A549 (cell line): ENCODE measurements around the gene NLRP1. TPM values are rescaled to one million over a fixed set of nuclear protein-coding genes. Genes with fewer than 3 reads are reported as not detected.

Experiments used
- ATAC-seq, 2 experiments: fragments of 200-7000 bp in 1 of 2; fragments of >200 bp in 1 of 2; cut with Nextera tagmentation in 1 of 2; cut with Tn5 transposase in 1 of 2; 3 replicates each; pipeline versions ENCODE4 v1.8.0 to v1.9.1; 2018 to 2020; ENCODE audit warnings: mild to moderate bottlenecking in 1 of 2, moderate library complexity in 1 of 2
- CTCF ChIA-PET: fragments of 300-600 bp; sonication (Branson Sonifier 250); formaldehyde crosslinking; extraction: SDS; loops from one replicate; lab custom pipeline; 2021; ENCODE audit warnings: antibody characterized with exemption, inconsistent platforms; lab: Yijun Ruan, JAX
- POLR2A ChIA-PET: fragments of 350-600 bp; formaldehyde crosslinking; extraction: SDS; loops from one replicate; lab custom pipeline; 2021; ENCODE audit warnings: antibody characterized with exemption, inconsistent platforms; lab: Yijun Ruan, JAX
- DNase-seq, 2 experiments: peaks; one replicate each; pipeline versions ENCODE4 v3.0.0 to v3.0.0-alpha.2; 2011 to 2016; ENCODE audit warnings: low read depth in 1 of 2, low spot score in 1 of 2
- FAIRE-seq: peaks from 2 replicates; lab custom pipeline; 2011; peaks lifted over from hg19 to GRCh38; lab: Jason Lieb, UNC
- H3K27ac ChIP-seq, 2 experiments: fragments of >200 bp; sonication (Bioruptor Twin); formaldehyde crosslinking; 3 replicates each; pipeline ENCODE4 v1.5.1; 2016 to 2017
- H3K4me1 ChIP-seq: fragments of >200 bp; sonication (Bioruptor Twin); formaldehyde crosslinking; 3 replicates; pipeline ENCODE4 v1.6.1; 2016
- H3K4me2 ChIP-seq: fragments of >200 bp; sonication (Bioruptor Twin); formaldehyde crosslinking; 3 replicates; pipeline ENCODE4 v1.6.1; 2016
- H3K4me3 ChIP-seq: fragments of >200 bp; sonication (Bioruptor Twin); formaldehyde crosslinking; 3 replicates; pipeline ENCODE4 v1.5.1; 2016
- H3K9me3 ChIP-seq: fragments of >200 bp; sonication (Bioruptor Twin); formaldehyde crosslinking; 3 replicates; pipeline ENCODE4 v1.6.1; 2016
- ATOH8 ChIP-seq: fragments of 250-450 bp; sonication (Bioruptor Pico); IDR thresholded peaks from 2 replicates; pipeline ENCODE4 v1.5.0; 2020; ENCODE audit warnings: low read depth, mild to moderate bottlenecking, moderate library complexity
- BCL3 ChIP-seq: fragments of >200 bp; sonication (Bioruptor Twin); formaldehyde crosslinking; IDR thresholded peaks from 3 replicates; pipeline ENCODE4 v1.6.1; 2016
- CBX8 ChIP-seq: fragments of 200-600 bp; sonication (generic); IDR thresholded peaks from 2 replicates; pipeline ENCODE4 v1.6.1; 2016
- CEBPB ChIP-seq, 2 experiments: fragments of >200 bp in 1 of 2; sonication (Bioruptor Twin) in 1 of 2; formaldehyde crosslinking in 1 of 2; IDR thresholded peaks; 2 replicates each; pipeline ENCODE4 v1.6.1; 2012 to 2016
- CHD2 ChIP-seq: fragments of 150-350 bp; IDR thresholded peaks from 2 replicates; pipeline ENCODE4 v1.6.1; 2014; ENCODE audit warnings: low read length; ENCODE audit not compliant: partially characterized antibody
- FOXS1 ChIP-seq: fragments of 250-450 bp; sonication (Bioruptor Pico); IDR thresholded peaks from 2 replicates; pipeline ENCODE4 v1.5.0; 2020; ENCODE audit warnings: mild to moderate bottlenecking, moderate library complexity
- HDAC2 ChIP-seq: fragments of 200-600 bp; sonication (generic); IDR thresholded peaks from 2 replicates; pipeline ENCODE4 v1.6.1; 2016
- HES2 ChIP-seq: fragments of >200 bp; sonication (Bioruptor Twin); formaldehyde crosslinking; IDR thresholded peaks from 2 replicates; pipeline ENCODE4 v1.6.1; 2016
- HEYL ChIP-seq: fragments of 250-450 bp; sonication (Bioruptor Pico); IDR thresholded peaks from 2 replicates; pipeline ENCODE4 v1.8.0; 2021; ENCODE audit warnings: mild to moderate bottlenecking, moderate library complexity
- HOXB13 ChIP-seq: fragments of 250-450 bp; sonication (Bioruptor Pico); IDR thresholded peaks from 2 replicates; pipeline ENCODE4 v1.5.0; 2020; ENCODE audit warnings: low read depth, mild to moderate bottlenecking, moderate library complexity
- JUNB ChIP-seq: fragments of >200 bp; sonication (Bioruptor Twin); formaldehyde crosslinking; IDR thresholded peaks from 2 replicates; pipeline ENCODE4 v1.6.1; 2016
- KDM1A ChIP-seq: fragments of 200-600 bp; sonication (generic); IDR thresholded peaks from 2 replicates; pipeline ENCODE4 v1.6.1; 2016; ENCODE audit warnings: low read depth, mild to moderate bottlenecking
- KDM5A ChIP-seq: fragments of 200-600 bp; sonication (generic); IDR thresholded peaks from 2 replicates; pipeline ENCODE4 v1.6.1; 2016; ENCODE audit warnings: antibody characterized with exemption, mild to moderate bottlenecking
- MAZ ChIP-seq: fragments of 150-350 bp; IDR thresholded peaks from 2 replicates; pipeline ENCODE4 v1.6.1; 2014; ENCODE audit warnings: antibody characterized with exemption, low read depth, low read length, borderline replicate concordance
- MYC ChIP-seq: IDR thresholded peaks from 2 replicates; pipeline ENCODE4 v1.6.1; 2012; ENCODE audit warnings: mild to moderate bottlenecking, inconsistent platforms, low read length, improper control_type of control experiment, borderline replicate concordance
- NFE2L2 ChIP-seq: fragments of 150-350 bp; conservative IDR thresholded peaks from 2 replicates; pipeline ENCODE4 v1.6.1; 2014; ENCODE audit warnings: low read length
- NR3C1 ChIP-seq: fragments of >200 bp; sonication (Bioruptor Twin); formaldehyde crosslinking; IDR thresholded peaks from 3 replicates; pipeline ENCODE4 v1.6.1; 2017
- PHF8 ChIP-seq: fragments of 200-600 bp; sonication (generic); IDR thresholded peaks from 2 replicates; pipeline ENCODE4 v1.6.1; 2016; ENCODE audit warnings: low read depth, mild to moderate bottlenecking, antibody characterized with exemption, moderate library complexity, borderline replicate concordance
- POLR2A ChIP-seq: IDR thresholded peaks from 2 replicates; pipeline ENCODE4 v1.6.1; 2012; ENCODE audit warnings: mild to moderate bottlenecking, low read length
- REST ChIP-seq: fragments of 200-600 bp; sonication (generic); IDR thresholded peaks from 2 replicates; pipeline ENCODE4 v1.6.1; 2016; ENCODE audit warnings: antibody characterized with exemption, mild to moderate bottlenecking, moderate library complexity
- RNF2 ChIP-seq: fragments of 200-600 bp; sonication (generic); IDR thresholded peaks from 2 replicates; pipeline ENCODE4 v1.6.1; 2016; ENCODE audit warnings: low read depth, mild to moderate bottlenecking, antibody characterized with exemption, moderate library complexity, borderline replicate concordance
- TP53 ChIP-seq: fragments of 250-450 bp; sonication (Bioruptor Pico); IDR thresholded peaks from 2 replicates; pipeline ENCODE4 v1.5.0; 2021; ENCODE audit warnings: mild to moderate bottlenecking, moderate library complexity
- ZFP36 ChIP-seq: fragments of 450-650 bp; IDR thresholded peaks from 2 replicates; pipeline ENCODE4 v1.6.1; 2014; ENCODE audit warnings: borderline replicate concordance; ENCODE audit not compliant: partially characterized antibody
- ZNF302 ChIP-seq: fragments of 250-450 bp; sonication (Bioruptor Pico); IDR thresholded peaks from 2 replicates; pipeline ENCODE4 v1.9.0; 2021; ENCODE audit warnings: inconsistent platforms, mild to moderate bottlenecking, moderate library complexity
- ZSCAN20 ChIP-seq: fragments of 250-450 bp; sonication (Bioruptor Pico); IDR thresholded peaks from 2 replicates; pipeline ENCODE4 v1.8.0; 2022; ENCODE audit warnings: mild to moderate bottlenecking, moderate library complexity
- WGBS: methylation state at CpG from one replicate; pipeline ENCODE4 v1.1.6; 2017; ENCODE audit errors: missing lambda C conversion rate; 5-methylcytosine and 5-hydroxymethylcytosine counted together
- polyA plus RNA-seq, 4 experiments: library from polyadenylated mRNA; depleted of rRNA in 3 of 4; stranded (reverse); fragments of >200 nt; fragmentation: RNase III in 1 of 4; extraction: RNeasy Plus Mini Kit Qiagen cat#74134 plus additional on column Dnase treatment in 1 of 4; gene quantifications; 2 replicates in 3 of 4; 3 replicates in 1 of 4; pipeline ENCODE4 v1.2.3, GENCODE V29; 2011 to 2017

NLRP1 gene
- polyA plus RNA-seq, 2 of the 4 experiments (the other 2 are of a cell fraction), result 1.1 to 4.4 TPM

- TF ChIP-seq HOXB13 (no peak), BCL3 (no peak), JUNB (no peak), CBX8 (no peak), ZSCAN20 (no peak), REST (no peak), FOXS1 (CRISPR knock-in tag) (no peak), PHF8 (no peak)
- Histone ChIP-seq H3K27ac (no peak overlapping the region), H3K4me1 (peaks cover 7% of the 10 kb centered on the region; the same call in 2 of the 3 replicates), H3K4me3 (no peak overlapping the region), H3K4me2 (no peak overlapping the region), H3K9me3 (peaks cover 7% of the 10 kb centered on the region; the same call in 1 of the 3 replicates)
- DNase-seq (no peak), ATAC-seq (peak in 1 of 2 experiments; percentile 9; a peak in 1 of 6 replicates), FAIRE-seq (no peak)
- 77% methylated on average over 8 of the region's 8 CpGs for WGBS
- ChIA-PET CTCF (interaction anchor here (0.6 to 1.2 kb wide), 3 partner anchors 13 to 63 kb away, joined by 3 read pairs; partner anchors contain the start of gene C1QBP), POLR2A (interaction anchor here (2.6 kb wide), 1 partner anchor 15 kb away, joined by 33 read pairs; the partner anchor contains the start of genes DERL2 and MIS12)
Measured at GRCh38 chr17:5501685-5502084, 82.6 kb downstream of the NLRP1 start.

GRCh38 chr17:5500589-5501391, 83.5 kb downstream of the NLRP1 start:
- H3K9me3 ChIP-seq, result peaks cover 16% of the 10 kb centered on the region
- POLR2A ChIA-PET, result interaction anchor here (1.9 to 2.6 kb wide), 3 partner anchors 10 to 15 kb away, joined by 6 to 33 read pairs (median 6); partner anchors contain the start of genes DERL2 and MIS12
- H3K4me3 ChIP-seq, result peak overlapping the region; percentile 80
- peak overlapping the region; percentile 20 to 79; a peak in 4 of 6 replicates for H3K27ac ChIP-seq
- peaks cover 7% of the 10 kb centered on the region; the same call in 2 of the 3 replicates for H3K4me1 ChIP-seq
- ATAC-seq (peak; percentile 75 to 88), FAIRE-seq (no peak), DNase-seq (peak; percentile 61 to 91)
- TF ChIP-seq HEYL (CRISPR knock-in tag), result no peak
- TF ChIP-seq KDM5A, result no peak
- peak; percentile 37; the same call in 1 of the 2 replicates for TF ChIP-seq KDM1A
- no peak for TF ChIP-seq CEBPB (IDR thresholded peaks at IDR 0.05)
- no peak; the same call in 1 of the 2 replicates for TF ChIP-seq RNF2
- no peak for TF ChIP-seq CHD2
- no peak for TF ChIP-seq ZNF302 (CRISPR knock-in tag)
- TF ChIP-seq POLR2A, result no peak
- TF ChIP-seq PHF8, result peak; percentile 31; the same call in 1 of the 2 replicates
- TF ChIP-seq ZSCAN20, result no peak
- CTCF ChIA-PET, result interaction anchor here (0.6 to 2.1 kb wide), 8 partner anchors 10 to 922 kb away, joined by 3 to 9 read pairs (median 3); partner anchors contain the start of gene C1QBP
- WGBS, result 2% methylated on average over 40 of the region's 67 CpGs
- peak overlapping the region; percentile 98 for H3K4me2 ChIP-seq

GRCh38 chr17:5500247-5500588, 84.1 kb downstream of the NLRP1 start:
- peak overlapping the region in 1 of 2 experiments; percentile 79; a peak in 2 of 6 replicates for H3K27ac ChIP-seq
- H3K4me2 ChIP-seq, result peak overlapping the region; percentile 98
- CTCF ChIA-PET, result interaction anchor here (1.0 to 2.1 kb wide), 6 partner anchors 10 to 87 kb away, joined by 3 to 9 read pairs (median 3); partner anchors contain the start of gene C1QBP
- TF ChIP-seq ATOH8 (CRISPR knock-in tag), result no peak
- TF ChIP-seq MYC, result no peak
- no peak for TF ChIP-seq HDAC2
- no peak for TF ChIP-seq JUNB
- TF ChIP-seq TP53 (CRISPR knock-in tag), result no peak
- no peak for TF ChIP-seq NFE2L2
- no peak for TF ChIP-seq MAZ
- TF ChIP-seq HES2, result no peak
- no peak for TF ChIP-seq NR3C1
- TF ChIP-seq ZFP36, result no peak
- DNase-seq, result no peak
- peaks cover 7% of the 10 kb centered on the region; the same call in 2 of the 3 replicates for H3K4me1 ChIP-seq
- POLR2A ChIA-PET, result interaction anchor here (1.9 to 2.6 kb wide), 3 partner anchors 9 to 16 kb away, joined by 6 to 33 read pairs (median 6); partner anchors contain the start of genes DERL2 and MIS12
- 14% methylated on average over 18 of the region's 18 CpGs for WGBS
- peak overlapping the region; percentile 80 for H3K4me3 ChIP-seq
- no peak for ATAC-seq
- H3K9me3 ChIP-seq, result peaks cover 22% of the 10 kb centered on the region
- no peak for FAIRE-seq
